ENCODE measurements around the gene SEMA4G.
A peak's percentile ranks its signal among the peaks of the same experiment; 100 is the strongest.

The SEMA4G gene

DNA sequence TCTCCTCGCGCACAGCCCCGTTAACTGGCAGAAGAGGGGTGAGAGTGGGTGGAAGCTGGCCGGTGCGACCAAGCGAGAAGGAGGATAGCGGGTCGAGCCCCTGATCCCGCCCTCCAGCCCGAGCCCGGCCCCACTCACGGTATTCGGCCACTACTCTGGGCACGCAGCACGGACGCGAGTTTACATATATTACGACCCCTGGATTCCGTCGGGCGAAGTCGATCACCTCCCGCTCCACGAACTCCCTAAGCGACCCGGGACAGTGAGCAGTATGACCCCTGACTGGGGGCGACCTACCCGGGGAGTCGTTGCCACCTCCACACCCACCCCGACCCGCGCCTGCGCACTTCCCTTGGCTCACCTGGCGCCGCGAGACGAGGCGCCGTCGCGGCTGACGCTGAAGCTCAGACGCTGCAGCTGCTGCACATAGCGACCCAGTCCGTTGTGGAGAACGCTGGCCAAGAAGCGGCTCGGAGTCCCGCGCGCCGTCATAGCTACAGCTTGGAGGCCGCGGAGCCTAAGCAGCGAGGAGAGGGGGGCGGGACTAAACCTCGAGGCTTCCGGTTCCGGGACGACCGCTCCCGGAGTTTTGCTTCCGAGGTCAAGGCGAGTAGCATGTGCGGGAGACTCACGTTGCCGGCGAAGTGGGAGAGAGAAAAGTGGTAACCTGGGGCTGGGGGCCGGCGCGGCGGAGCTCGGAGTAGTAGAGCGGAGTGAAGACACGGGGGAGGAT, 17.8 kb downstream of the SEMA4G start, which contains the start of the genes MRPL43 and TWNK (continued):
- TF ChIP-seq ZNF501 (tag by site-specific recombination; IDR thresholded peaks at IDR 0.05), result peak; percentile 68; the same call in 1 of the 2 replicates
- TF ChIP-seq ZNF660 (tag by site-specific recombination; IDR thresholded peaks at IDR 0.05), result 0 out of 2 replicates have a peak, but pooled peaks have one; percentile 59
- TF ChIP-seq ZBTB20 (tag by site-specific recombination; IDR thresholded peaks at IDR 0.05), result no peak
- peak; percentile 85 for TF ChIP-seq KLF9 (tag by site-specific recombination; IDR thresholded peaks at IDR 0.05; ENCODE audit: low read depth)
- peak; percentile 58; the same call in 1 of the 2 replicates for TF ChIP-seq ZNF24 (tag by site-specific recombination; IDR thresholded peaks at IDR 0.05)
- TF ChIP-seq ZBTB17 (tag by site-specific recombination; IDR thresholded peaks at IDR 0.05), result 0 out of 2 replicates have a peak, but pooled peaks have one; percentile 61
- TF ChIP-seq ZIC2 (tag by site-specific recombination; IDR thresholded peaks at IDR 0.05), result peak; percentile 41
- peak; percentile 69 for TF ChIP-seq ZNF610 (tag by site-specific recombination; IDR thresholded peaks at IDR 0.05; ENCODE audit: borderline replicate concordance)
- TF ChIP-seq HOXC10 (CRISPR knock-in tag; IDR thresholded peaks at IDR 0.05), result 0 out of 2 replicates have a peak, but pooled peaks have one; percentile 29
- TF ChIP-seq ZNF423 (tag by site-specific recombination; IDR thresholded peaks at IDR 0.05), result peak; percentile 54; the same call in 1 of the 2 replicates
- TF ChIP-seq BCL11A (tag by site-specific recombination; IDR thresholded peaks at IDR 0.05; ENCODE audit: low read depth), result 0 out of 2 replicates have a peak, but pooled peaks have one; percentile 21
- peak; percentile 10; the same call in 1 of the 2 replicates for TF ChIP-seq ZSCAN16 (tag by site-specific recombination; IDR thresholded peaks at IDR 0.05)
- TF ChIP-seq GLIS2 (tag by site-specific recombination; IDR thresholded peaks at IDR 0.05), result peak; percentile 92
- 0 out of 2 replicates have a peak, but pooled peaks have one; percentile 29 for TF ChIP-seq ZNF843 (tag by site-specific recombination; IDR thresholded peaks at IDR 0.05)
- TF ChIP-seq ZNF785 (tag by site-specific recombination; IDR thresholded peaks at IDR 0.05), result no peak
- peak; percentile 68; the same call in 1 of the 2 replicates for TF ChIP-seq ZNF76 (tag by site-specific recombination; IDR thresholded peaks at IDR 0.05; ENCODE audit: borderline replicate concordance, low read depth)
- peak; percentile 69; the same call in 1 of the 2 replicates for TF ChIP-seq ZNF629 (tag by site-specific recombination; IDR thresholded peaks at IDR 0.05)
- peak; percentile 96 for TF ChIP-seq ZNF335 (tag by site-specific recombination; conservative IDR thresholded peaks at IDR 0.05)
- peak; percentile 61 for TF ChIP-seq GLIS1 (tag by site-specific recombination; IDR thresholded peaks at IDR 0.05)
- TF ChIP-seq, protein P1, sequence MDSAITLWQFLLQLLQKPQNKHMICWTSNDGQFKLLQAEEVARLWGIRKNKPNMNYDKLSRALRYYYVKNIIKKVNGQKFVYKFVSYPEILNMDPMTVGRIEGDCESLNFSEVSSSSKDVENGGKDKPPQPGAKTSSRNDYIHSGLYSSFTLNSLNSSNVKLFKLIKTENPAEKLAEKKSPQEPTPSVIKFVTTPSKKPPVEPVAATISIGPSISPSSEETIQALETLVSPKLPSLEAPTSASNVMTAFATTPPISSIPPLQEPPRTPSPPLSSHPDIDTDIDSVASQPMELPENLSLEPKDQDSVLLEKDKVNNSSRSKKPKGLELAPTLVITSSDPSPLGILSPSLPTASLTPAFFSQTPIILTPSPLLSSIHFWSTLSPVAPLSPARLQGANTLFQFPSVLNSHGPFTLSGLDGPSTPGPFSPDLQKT (IDR thresholded peaks at IDR 0.05; ENCODE audit: borderline replicate concordance, low read depth, low read length), result peak; percentile 51; the same call in 1 of the 2 replicates
- no peak for TF ChIP-seq ZNF433 (tag by site-specific recombination; IDR thresholded peaks at IDR 0.05; ENCODE audit: low read depth)
- TF ChIP-seq KLF8 (tag by site-specific recombination; IDR thresholded peaks at IDR 0.05), result peak; percentile 76; the same call in 1 of the 2 replicates
- no peak for TF ChIP-seq ZNF473 (tag by site-specific recombination; IDR thresholded peaks at IDR 0.05)
- TF ChIP-seq YY2 (tag by site-specific recombination; IDR thresholded peaks at IDR 0.05), result no peak
- TF ChIP-seq, protein P2, sequence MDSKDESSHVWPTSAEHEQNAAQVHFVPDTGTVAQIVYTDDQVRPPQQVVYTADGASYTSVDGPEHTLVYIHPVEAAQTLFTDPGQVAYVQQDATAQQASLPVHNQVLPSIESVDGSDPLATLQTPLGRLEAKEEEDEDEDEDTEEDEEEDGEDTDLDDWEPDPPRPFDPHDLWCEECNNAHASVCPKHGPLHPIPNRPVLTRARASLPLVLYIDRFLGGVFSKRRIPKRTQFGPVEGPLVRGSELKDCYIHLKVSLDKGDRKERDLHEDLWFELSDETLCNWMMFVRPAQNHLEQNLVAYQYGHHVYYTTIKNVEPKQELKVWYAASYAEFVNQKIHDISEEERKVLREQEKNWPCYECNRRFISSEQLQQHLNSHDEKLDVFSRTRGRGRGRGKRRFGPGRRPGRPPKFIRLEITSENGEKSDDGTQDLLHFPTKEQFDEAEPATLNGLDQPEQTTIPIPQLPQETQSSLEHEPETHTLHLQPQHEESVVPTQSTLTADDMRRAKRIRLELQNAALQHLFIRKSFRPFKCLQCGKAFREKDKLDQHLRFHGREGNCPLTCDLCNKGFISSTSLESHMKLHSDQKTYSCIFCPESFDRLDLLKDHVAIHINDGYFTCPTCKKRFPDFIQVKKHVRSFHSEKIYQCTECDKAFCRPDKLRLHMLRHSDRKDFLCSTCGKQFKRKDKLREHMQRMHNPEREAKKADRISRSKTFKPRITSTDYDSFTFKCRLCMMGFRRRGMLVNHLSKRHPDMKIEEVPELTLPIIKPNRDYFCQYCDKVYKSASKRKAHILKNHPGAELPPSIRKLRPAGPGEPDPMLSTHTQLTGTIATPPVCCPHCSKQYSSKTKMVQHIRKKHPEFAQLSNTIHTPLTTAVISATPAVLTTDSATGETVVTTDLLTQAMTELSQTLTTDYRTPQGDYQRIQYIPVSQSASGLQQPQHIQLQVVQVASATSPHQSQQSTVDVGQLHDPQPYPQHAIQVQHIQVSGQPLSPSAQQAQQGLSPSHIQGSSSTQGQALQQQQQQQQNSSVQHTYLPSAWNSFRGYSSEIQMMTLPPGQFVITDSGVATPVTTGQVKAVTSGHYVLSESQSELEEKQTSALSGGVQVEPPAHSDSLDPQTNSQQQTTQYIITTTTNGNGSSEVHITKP (tag by site-specific recombination; IDR thresholded peaks at IDR 0.05), result 0 out of 2 replicates have a peak, but pooled peaks have one; percentile 6
- TF ChIP-seq, protein P3, sequence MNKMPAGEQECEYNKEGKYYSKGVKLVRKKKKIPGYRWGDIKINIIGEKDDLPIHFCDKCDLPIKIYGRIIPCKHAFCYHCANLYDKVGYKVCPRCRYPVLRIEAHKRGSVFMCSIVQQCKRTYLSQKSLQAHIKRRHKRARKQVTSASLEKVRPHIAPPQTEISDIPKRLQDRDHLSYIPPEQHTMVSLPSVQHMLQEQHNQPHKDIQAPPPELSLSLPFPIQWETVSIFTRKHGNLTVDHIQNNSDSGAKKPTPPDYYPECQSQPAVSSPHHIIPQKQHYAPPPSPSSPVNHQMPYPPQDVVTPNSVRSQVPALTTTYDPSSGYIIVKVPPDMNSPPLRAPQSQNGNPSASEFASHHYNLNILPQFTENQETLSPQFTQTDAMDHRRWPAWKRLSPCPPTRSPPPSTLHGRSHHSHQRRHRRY (tag by site-specific recombination; IDR thresholded peaks at IDR 0.05), result 0 out of 2 replicates have a peak, but pooled peaks have one; percentile 57
- no peak for TF ChIP-seq SETDB1 (IDR thresholded peaks at IDR 0.05; ENCODE audit: insufficient read length, low read length)
- no peak for TF ChIP-seq ZNF791 (tag by site-specific recombination; IDR thresholded peaks at IDR 0.05)

All from HEK293 (cell line).